GM12873 (cell line): ENCODE measurements around the gene CCND2.

ENCODE experiments used
- TF ChIP-seq, protein P1 (sequence below): IDR thresholded peaks from 2 replicates; pipeline ENCODE4 v1.5.1; 2012; ENCODE audit warnings: low read depth, mild to moderate bottlenecking, moderate library complexity, low read length, control low read depth; ENCODE audit not compliant: insufficient read depth; ENCODE audit errors: missing control alignments

CCND2 gene

DNA sequence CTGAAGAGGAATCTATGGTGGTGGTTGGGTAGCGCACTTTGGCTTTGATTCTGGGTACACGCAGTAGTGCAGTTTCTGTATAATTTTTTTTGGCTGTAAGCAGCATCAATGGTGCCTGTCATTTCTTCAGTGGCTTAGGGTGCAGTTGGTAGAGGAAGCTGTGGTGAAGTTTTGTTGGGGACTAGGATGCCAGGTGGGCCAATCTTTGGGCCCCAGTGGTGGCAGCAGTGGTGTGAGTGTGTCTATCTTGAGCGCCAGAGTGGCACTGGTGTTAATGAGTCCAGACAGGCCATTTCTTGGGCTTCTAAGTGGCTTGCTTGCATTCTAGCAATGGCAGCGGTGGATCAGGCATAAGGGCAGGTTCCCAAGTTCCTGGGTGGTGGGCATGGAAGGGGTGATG is 33.8 kb upstream of the CCND2 start:
- TF ChIP-seq, protein P1, sequence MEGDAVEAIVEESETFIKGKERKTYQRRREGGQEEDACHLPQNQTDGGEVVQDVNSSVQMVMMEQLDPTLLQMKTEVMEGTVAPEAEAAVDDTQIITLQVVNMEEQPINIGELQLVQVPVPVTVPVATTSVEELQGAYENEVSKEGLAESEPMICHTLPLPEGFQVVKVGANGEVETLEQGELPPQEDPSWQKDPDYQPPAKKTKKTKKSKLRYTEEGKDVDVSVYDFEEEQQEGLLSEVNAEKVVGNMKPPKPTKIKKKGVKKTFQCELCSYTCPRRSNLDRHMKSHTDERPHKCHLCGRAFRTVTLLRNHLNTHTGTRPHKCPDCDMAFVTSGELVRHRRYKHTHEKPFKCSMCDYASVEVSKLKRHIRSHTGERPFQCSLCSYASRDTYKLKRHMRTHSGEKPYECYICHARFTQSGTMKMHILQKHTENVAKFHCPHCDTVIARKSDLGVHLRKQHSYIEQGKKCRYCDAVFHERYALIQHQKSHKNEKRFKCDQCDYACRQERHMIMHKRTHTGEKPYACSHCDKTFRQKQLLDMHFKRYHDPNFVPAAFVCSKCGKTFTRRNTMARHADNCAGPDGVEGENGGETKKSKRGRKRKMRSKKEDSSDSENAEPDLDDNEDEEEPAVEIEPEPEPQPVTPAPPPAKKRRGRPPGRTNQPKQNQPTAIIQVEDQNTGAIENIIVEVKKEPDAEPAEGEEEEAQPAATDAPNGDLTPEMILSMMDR = no peak

DNA sequence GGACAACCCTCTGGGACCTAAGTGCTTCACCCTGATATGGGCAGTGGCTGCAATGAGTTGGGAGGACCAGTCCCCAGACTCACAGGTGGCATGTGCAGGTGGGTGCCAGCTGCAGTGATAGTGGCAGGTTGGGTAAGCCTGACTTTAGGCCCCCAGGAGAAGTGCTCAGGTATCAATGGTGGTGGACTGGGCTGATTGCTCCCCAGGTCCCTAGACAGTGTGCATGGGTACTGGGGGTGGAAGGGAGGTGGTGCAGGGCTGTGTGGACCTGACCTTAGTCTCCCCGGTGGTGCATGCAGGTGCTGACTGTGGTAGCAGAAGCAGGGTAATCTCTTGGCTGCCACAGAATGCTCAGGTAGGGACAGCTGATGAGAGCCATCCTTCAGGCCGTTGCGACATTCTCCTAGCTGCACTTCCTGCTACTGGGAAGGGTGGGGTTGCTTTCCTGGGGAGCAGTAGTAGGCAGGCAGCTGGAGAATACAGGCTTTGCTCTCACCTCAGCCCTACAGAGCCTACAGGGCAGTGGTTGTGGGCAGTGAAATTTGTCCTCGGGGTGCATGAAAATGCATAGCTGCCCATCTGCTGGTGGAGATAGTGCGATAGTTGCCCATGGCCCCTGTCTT is 33.3 kb upstream of the CCND2 start:
- TF ChIP-seq, protein P1 = no peak

DNA sequence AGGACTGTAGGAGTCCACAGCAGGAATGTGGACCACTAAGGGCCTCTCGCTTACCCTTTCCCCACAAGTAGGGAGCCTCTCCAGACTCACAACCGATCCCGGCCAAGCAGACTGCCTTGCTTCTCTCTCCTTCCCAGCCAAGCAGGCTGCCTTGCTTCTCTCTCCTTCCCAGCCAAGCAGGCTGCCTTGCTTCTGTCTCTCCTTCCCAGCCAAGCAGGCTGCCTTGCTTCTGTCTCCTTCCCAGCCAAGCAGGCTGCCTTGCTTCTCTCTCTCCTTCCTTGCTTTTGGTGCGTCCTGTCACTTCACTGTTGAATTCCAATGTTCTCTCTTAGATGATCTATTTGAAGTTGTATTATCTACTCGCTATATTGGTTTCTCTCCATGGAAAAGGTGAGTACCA is 32.6 kb upstream of the CCND2 start:
- TF ChIP-seq, protein P1 = no peak

DNA sequence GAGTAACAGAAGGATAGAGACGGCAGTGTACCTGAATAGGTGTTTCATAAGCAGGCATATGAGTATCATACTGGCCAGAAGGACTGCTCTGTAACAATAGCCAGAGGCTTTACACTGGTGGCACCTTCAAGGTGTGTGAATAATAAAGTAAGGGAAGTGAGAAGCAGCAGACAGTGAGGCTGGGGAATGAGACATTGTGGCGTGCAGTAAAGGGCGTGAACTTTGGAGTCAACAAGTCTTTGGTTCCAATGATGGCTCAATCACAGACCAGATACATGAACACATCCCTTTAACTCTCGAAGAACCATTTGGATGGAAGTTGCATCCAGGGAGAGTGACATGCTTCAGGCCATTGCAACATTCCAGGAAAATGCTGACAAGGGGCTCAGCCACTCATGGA is 32.0 kb upstream of the CCND2 start:
- TF ChIP-seq, protein P1 = no peak

DNA sequence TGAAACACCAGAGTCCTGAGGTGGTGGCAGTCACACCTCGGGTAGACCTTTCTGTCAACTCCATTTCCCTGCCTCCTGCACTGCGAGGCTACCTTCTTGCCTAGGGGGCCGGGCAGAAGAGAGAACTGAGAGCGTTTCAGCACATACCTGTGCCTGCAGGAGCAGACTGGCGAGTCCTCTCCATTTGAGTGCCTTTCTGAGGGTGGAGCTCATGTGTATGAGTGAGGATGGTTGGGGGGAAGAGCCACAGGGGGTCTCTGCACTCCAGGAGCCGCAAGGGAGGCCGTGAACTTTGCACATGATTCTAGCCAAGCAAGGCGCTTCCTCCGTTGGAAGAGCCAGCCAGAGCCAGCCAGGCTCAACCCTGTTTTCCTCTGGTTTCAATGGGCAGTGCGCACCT is 31.0 kb upstream of the CCND2 start:
- TF ChIP-seq, protein P1 = no peak

DNA sequence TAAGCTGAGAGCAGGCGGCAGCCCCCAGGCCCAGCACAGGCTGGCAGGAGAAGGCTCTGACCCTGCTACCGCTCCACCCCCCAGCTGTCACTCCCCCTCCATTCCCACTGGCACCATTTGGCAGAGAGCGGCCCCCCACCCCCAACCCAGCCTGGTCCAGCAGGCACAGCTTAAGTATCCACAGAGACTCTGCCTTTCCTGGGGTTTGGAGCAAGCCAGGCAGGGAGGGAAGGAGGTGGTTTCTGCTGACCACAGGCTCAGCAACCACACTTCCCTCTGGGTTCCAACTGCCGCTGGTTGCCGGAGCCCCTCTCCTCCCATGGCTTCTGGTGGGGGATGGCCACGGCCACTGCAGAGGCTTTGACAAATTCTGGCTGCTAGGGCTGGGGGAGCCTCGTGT is 30.5 kb upstream of the CCND2 start:
- TF ChIP-seq, protein P1 = no peak

DNA sequence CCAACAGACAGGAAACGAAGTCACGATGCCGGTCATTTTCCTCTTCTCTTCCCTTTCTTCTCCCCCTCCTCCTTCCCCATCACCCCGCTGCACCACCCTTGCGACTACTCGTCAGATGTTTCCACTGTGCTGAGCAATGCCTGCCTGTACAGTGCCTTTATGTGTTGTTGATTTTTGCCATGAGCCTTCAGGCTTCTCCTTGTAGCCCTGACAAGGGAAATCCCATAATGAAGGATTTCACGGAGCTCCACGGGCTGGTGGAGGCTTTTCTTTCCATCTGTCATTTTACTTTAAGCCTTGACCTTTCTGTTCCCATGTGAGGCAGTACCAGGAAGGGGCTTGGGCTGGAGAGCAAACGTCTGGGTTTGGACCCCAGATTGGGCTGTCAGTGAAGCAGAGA is 28.7 kb upstream of the CCND2 start:
- TF ChIP-seq, protein P1 = no peak
